Smooth muscle cell (in vitro differentiated cells): ENCODE data around the gene NR1H2. TPM values are rescaled to one million over a fixed set of nuclear protein-coding genes. Genes with fewer than 3 reads are reported as not detected.
A peak's percentile ranks its signal among the peaks of the same experiment; 100 is the strongest.

Experiments used
- DNase-seq: peaks from one replicate; lab custom pipeline; 2025; ENCODE audit not compliant: unreplicated experiment; lab: John Stamatoyannopoulos, UW
- H2AFZ ChIP-seq: fragments of 200-600 bp; sonication (generic); 2 replicates; pipeline ENCODE4 v1.6.0; 2016; ENCODE audit warnings: antibody characterized with exemption, low read depth, mild to moderate bottlenecking
- H3F3A ChIP-seq: fragments of 200-600 bp; sonication (generic); 2 replicates; pipeline ENCODE4 v1.6.0; 2017; ENCODE audit warnings: antibody characterized with exemption, low read depth
- H3K27ac ChIP-seq: fragments of 200-600 bp; sonication (generic); 2 replicates; pipeline ENCODE4 v1.5.1; 2016; ENCODE audit warnings: low read depth, mild to moderate bottlenecking
- H3K27me3 ChIP-seq: fragments of 200-600 bp; sonication (generic); 2 replicates; pipeline ENCODE4 v1.6.1; 2016; ENCODE audit warnings: low read depth, mild to moderate bottlenecking
- H3K36me3 ChIP-seq: fragments of 200-600 bp; sonication (generic); 2 replicates; pipeline ENCODE4 v1.5.1; 2016; ENCODE audit warnings: low read depth
- H3K4me1 ChIP-seq: fragments of 200-600 bp; sonication (generic); 2 replicates; pipeline ENCODE4 v1.5.1; 2016; ENCODE audit warnings: low read depth
- H3K4me2 ChIP-seq: fragments of 200-600 bp; sonication (generic); 2 replicates; pipeline ENCODE4 v1.6.0; 2016; ENCODE audit warnings: mild to moderate bottlenecking
- H3K4me3 ChIP-seq: fragments of 200-600 bp; sonication (generic); 2 replicates; pipeline ENCODE4 v1.5.1; 2016; ENCODE audit warnings: mild to moderate bottlenecking
- H3K79me2 ChIP-seq: fragments of 200-600 bp; sonication (generic); 2 replicates; pipeline ENCODE4 v1.6.0; 2016; ENCODE audit warnings: low read depth, mild to moderate bottlenecking
- H3K9ac ChIP-seq: fragments of 200-600 bp; sonication (generic); 2 replicates; pipeline ENCODE4 v1.6.0; 2016; ENCODE audit warnings: low read depth
- H3K9me3 ChIP-seq: fragments of 200-600 bp; sonication (generic); replicated peaks from 2 replicates; pipeline ENCODE4 v1.5.1; 2016; ENCODE audit warnings: low read depth
- H4K20me1 ChIP-seq: fragments of 200-600 bp; sonication (generic); 2 replicates; pipeline ENCODE4 v1.6.0; 2016; ENCODE audit warnings: low read depth
- WGBS: methylation state at CpG from one replicate; pipeline ENCODE4 v1.1.7; 2016; ENCODE audit warnings: low lambda C conversion rate; 5-methylcytosine and 5-hydroxymethylcytosine counted together
- polyA plus RNA-seq: library from polyadenylated mRNA; unstranded; fragments of >200 nt; fragmentation: Nextera tagmentation; extraction: Ambion mirVana; gene quantifications from 2 replicates; pipeline ENCODE4 v1.2.1, GENCODE V29; 2016
- total RNA-seq: library from RNA; depleted of rRNA; stranded (reverse); fragments of >200 nt; gene quantifications from 2 replicates; pipeline ENCODE4 v1.2.3, GENCODE V29; 2014
- TF ChIP-seq, protein P1 (sequence below): fragments of 200-600 bp; sonication (generic); IDR thresholded peaks from 2 replicates; pipeline ENCODE4 v1.5.1; 2017; ENCODE audit warnings: borderline replicate concordance, mild to moderate bottlenecking, antibody characterized with exemption; ENCODE audit not compliant: insufficient read depth, poor library complexity, severe bottlenecking

Gene NR1H2
- total RNA-seq (39.5 and 48.3 TPM in 2 replicates), polyA plus RNA-seq (69.7 and 85.7 TPM in 2 replicates)

- Histone ChIP-seq H3K4me1 (no peaks in the 10 kb centered on the region), H2AFZ (peak within 1 kb of the TSS; percentile 94), H3K27ac (peak within 1 kb of the TSS; percentile 97), H3K36me3 (no peaks in the 10 kb centered on the region), H3K4me2 (peak within 1 kb of the TSS; percentile 89), H4K20me1 (peaks cover 12% of the 10 kb centered on the region), H3K27me3 (no peaks in the 10 kb centered on the region), H3K9me3 (no peaks in the 10 kb centered on the region), H3F3A (no peaks in the 10 kb centered on the region), H3K4me3 (peak within 1 kb of the TSS; percentile 77), H3K9ac (peak within 1 kb of the TSS; percentile 96), H3K79me2 (no peaks in the 10 kb centered on the region)
- DNase-seq = peak; percentile 62
- 2% methylated on average over 42 of the region's 67 CpGs for WGBS
- TF ChIP-seq, protein P1, sequence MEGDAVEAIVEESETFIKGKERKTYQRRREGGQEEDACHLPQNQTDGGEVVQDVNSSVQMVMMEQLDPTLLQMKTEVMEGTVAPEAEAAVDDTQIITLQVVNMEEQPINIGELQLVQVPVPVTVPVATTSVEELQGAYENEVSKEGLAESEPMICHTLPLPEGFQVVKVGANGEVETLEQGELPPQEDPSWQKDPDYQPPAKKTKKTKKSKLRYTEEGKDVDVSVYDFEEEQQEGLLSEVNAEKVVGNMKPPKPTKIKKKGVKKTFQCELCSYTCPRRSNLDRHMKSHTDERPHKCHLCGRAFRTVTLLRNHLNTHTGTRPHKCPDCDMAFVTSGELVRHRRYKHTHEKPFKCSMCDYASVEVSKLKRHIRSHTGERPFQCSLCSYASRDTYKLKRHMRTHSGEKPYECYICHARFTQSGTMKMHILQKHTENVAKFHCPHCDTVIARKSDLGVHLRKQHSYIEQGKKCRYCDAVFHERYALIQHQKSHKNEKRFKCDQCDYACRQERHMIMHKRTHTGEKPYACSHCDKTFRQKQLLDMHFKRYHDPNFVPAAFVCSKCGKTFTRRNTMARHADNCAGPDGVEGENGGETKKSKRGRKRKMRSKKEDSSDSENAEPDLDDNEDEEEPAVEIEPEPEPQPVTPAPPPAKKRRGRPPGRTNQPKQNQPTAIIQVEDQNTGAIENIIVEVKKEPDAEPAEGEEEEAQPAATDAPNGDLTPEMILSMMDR = no peak
These were observed at the start of gene NR1H2 for GRCh38 chr19:50376166-50377050. Gene NR1H2 (plus strand): TSS chr19:50376457. CDS start chr19:50377606, 1,149 bp downstream.

DNA sequence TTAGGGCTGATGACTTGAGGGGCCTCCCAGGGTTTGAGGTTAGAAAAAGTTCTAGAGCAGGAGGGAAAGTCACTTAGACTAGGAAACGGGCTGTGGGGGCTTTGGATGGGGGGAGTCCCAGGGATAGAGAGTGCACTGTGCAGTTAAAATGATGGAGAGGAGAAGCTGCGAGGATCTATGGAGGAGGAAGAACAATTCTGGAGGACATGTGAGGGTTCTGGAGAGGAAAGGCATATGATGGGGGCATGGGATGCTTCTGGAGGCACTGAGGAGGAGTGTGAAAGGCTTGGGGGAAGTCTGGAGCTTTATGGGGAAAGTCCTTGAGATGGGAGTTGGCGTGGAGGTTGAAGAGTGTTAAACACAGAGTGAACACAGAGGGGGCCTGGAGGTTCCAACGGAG lies 49.2 kb upstream of the NR1H2 start:
- 44% methylated on average over 4 of the region's 4 CpGs for WGBS
- Histone ChIP-seq H2AFZ (no peak overlapping the region), H3K4me2 (peak overlapping the region; percentile 59), H3K79me2 (no peaks in the 10 kb centered on the region), H3K9ac (no peak overlapping the region), H4K20me1 (peaks cover 47% of the 10 kb centered on the region), H3K4me1 (peaks cover 5% of the 10 kb centered on the region), H3K36me3 (no peaks in the 10 kb centered on the region), H3K4me3 (no peak overlapping the region), H3F3A (peaks cover 8% of the 10 kb centered on the region), H3K9me3 (no peaks in the 10 kb centered on the region), H3K27me3 (peaks cover 19% of the 10 kb centered on the region), H3K27ac (no peak overlapping the region)
- no peak for DNase-seq
- TF ChIP-seq, protein P1 = no peak

GRCh38 chr19:50327461-50328223 lies 48.6 kb upstream of the NR1H2 start:
- H3K79me2 ChIP-seq = no peaks in the 10 kb centered on the region
- no peak overlapping the region for H3K4me3 ChIP-seq
- peaks cover 19% of the 10 kb centered on the region for H3K27me3 ChIP-seq
- no peak overlapping the region for H3K9ac ChIP-seq
- H3K4me1 ChIP-seq = peaks cover 9% of the 10 kb centered on the region
- H4K20me1 ChIP-seq = peaks cover 47% of the 10 kb centered on the region
- DNase-seq = no peak
- 61% methylated on average over 13 of the region's 20 CpGs for WGBS
- no peak overlapping the region for H3K27ac ChIP-seq
- H3F3A ChIP-seq = peaks cover 9% of the 10 kb centered on the region
- no peaks in the 10 kb centered on the region for H3K9me3 ChIP-seq
- no peaks in the 10 kb centered on the region for H3K36me3 ChIP-seq
- H3K4me2 ChIP-seq = peak overlapping the region; percentile 59
- TF ChIP-seq, protein P1 = no peak
- H2AFZ ChIP-seq = no peak overlapping the region
